Activated CD4-positive, alpha-beta T cell treated with anti-CD3 and anti-CD28 coated beads, Interleukin-10, Interleukin-2, amounts not matched to agents 100 ng/mL and 50 ng/mL, durations not matched to agents 16 hours and 8 hours (primary cell): Measurements from ENCODE around the gene GTF2F2.

Source experiments
- DNase-seq: peaks from one replicate; pipeline ENCODE4 v3.0.0-alpha.2; 2020

GTF2F2 gene, protein sequence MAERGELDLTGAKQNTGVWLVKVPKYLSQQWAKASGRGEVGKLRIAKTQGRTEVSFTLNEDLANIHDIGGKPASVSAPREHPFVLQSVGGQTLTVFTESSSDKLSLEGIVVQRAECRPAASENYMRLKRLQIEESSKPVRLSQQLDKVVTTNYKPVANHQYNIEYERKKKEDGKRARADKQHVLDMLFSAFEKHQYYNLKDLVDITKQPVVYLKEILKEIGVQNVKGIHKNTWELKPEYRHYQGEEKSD

DNA sequence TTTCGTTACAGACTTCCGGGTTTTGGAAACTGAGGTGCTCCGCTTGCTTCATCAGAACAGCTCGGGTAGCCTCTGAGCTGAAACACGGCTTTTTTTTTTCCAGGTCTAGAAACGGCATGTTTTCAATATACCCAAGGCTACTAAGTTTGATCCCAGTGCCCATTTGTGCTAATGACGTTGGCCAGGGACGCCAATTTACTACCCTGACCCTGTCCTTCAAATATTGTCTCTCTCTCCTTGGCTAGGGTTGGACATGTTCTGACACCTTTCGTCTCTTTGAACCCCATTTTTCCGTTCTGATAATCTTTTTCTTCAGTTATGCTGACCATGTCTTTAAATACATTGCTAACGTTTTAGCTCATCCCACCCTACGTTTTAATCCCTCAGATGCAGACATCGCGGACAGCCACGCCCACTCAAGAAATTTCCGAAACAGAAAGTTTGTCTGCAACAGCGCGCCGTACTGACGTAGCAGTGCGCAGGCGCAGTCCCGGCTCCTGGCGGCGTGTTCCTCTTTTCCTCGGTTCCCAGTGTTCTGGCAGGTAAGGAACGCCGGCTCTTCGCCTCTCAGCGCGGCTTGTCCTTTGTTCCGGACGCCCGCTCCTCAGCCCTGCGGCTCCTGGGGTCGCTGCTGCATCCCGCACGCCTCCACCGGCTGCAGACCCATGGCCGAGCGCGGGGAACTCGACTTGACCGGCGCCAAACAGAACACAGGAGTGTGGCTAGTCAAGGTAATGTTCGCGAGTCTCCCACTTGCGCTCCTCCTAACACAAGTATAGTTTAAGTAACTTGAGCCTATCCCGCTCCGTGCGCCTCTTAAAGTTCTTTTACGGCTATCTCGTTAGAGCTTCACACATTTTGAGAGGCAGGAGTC is at the start of gene GTF2F2:
TSS of gene GTF2F2 (plus strand) at position 520 of the 874 bp plus-strand sequence. CDS start at position 666, 146 bp downstream.
- DNase-seq: peak; percentile 89

DNA sequence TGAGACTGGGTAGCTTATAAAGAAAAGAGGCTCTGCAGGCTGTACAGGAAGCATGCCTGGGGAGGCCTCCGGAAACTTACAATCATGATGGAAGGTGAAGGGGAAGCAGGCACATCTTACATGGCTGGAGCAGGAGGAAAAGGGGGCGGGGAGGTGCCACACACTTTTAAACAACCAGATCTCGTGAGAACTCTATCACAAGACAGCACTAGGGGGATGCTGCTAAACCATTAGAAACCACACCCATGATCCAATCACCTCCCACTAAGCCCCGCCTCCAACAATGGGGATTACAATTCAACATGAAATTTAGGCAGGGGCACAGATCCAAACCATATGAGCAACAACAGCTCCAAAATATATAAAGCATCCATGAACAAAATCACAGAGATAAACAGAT is 46.5 kb upstream of the GTF2F2 start:
- no peak for DNase-seq

DNA sequence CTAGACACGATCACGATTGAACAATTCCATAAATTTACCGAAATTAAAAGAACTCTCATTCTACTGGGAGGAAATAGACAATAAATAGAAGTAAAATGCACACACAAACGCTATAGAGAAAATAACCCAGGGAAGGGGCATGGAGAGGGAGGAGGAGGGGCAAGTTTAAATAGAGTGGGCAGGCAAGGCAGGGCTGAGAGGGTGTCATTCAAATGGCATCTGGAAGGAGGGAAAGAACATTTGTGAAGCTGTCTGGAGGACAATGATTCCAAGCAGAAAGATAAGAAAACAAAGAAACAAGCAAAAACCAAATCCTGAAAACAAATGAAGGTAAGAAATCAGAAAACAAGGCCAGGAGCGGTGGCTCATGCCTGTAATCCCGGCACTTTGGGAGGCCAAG is 45.6 kb upstream of the GTF2F2 start:
- DNase-seq: no peak

DNA sequence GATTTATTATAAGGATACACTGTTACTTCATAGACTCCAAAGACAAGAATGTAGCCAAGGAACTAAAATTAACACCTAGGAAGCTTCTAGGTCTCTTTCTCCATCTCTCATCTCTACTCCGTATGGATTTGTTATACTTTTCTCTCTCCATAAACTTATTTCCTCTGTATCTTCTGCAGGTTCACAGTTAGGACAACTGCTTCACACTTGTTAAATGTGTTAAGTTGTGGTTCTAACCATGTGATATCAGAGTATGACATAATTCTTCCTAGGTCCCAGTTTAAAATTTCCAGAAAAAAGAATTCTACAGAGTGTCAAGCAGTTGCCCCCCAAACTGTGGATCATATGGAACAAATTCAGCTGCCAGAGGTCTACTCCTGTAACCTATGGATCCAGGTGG is 42.3 kb upstream of the GTF2F2 start:
- no peak for DNase-seq

DNA sequence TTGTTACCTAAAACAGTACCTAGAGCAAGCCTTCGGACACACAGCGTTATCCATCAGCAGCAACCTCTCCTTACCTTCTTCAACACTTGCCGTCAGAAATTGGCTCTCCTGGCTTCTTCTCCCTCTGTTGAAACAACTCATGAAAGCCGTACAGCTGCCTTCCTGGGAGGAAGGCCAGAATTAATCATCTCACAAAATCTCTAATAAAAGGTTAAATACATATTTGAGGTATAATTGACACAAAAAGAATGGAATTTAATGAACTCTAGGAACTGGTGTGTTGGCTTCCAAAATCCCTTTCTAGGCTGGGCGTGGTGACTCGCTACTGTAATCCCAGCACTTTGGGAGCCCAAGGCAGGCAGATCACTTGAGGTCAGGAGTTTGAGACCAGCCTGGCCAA is 37.3 kb upstream of the GTF2F2 start:
- no peak for DNase-seq

DNA sequence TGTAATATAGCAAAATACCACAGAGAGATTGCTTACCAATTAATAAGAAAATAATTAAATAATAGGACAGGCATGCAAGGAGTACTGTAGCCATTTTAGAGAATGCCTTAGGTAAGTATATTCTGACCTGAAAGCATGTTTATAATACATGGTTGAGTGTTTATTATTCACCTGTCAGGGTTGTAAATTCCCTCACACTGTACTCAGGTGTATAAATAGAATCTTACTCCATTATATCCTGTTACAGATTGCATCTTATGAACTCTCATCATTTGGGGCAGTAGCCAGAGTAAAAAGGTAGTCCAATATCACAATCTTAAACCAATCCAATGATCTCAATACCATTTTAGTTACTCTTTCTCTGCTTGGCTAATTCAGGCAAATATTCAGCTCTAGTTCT is 35.8 kb upstream of the GTF2F2 start:
- no peak for DNase-seq

DNA sequence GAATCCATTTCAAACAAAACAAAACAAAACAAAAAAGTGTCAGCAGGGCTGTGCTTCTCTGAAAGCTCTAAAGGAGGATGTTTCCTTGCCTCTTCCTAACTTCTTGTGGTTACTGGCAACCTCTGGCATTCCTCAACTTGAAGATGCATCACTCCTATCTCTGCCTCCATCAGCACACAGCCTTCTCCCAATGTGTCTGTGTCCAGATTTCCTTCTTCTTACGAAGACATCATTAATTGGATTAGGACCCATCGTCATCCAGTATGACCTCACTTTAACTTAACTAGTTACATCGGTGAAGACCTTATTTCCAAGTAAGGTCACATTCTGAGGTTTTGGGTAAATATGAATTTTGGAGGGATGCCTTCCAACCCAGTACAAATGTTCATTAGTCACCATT is 33.8 kb upstream of the GTF2F2 start:
- no peak for DNase-seq

DNA sequence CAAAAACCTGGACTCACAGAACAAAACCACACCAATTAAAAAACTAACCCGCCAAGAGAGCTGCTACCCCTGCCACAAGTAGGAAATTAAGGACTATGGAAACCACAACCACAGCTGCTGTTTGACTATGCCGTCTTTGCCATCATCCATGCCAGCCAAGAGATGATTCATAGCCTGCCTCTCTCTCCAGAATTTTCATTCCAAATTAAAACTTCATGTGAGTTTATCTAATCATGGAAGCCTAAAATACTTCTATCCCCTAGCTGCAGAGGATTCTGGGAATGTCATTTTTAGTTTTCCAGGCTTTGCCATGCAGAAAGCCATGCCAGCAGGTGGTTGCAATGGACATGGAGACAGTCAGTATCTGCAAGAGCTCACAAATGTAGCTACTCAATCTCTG is 27.6 kb upstream of the GTF2F2 start:
- no peak for DNase-seq

DNA sequence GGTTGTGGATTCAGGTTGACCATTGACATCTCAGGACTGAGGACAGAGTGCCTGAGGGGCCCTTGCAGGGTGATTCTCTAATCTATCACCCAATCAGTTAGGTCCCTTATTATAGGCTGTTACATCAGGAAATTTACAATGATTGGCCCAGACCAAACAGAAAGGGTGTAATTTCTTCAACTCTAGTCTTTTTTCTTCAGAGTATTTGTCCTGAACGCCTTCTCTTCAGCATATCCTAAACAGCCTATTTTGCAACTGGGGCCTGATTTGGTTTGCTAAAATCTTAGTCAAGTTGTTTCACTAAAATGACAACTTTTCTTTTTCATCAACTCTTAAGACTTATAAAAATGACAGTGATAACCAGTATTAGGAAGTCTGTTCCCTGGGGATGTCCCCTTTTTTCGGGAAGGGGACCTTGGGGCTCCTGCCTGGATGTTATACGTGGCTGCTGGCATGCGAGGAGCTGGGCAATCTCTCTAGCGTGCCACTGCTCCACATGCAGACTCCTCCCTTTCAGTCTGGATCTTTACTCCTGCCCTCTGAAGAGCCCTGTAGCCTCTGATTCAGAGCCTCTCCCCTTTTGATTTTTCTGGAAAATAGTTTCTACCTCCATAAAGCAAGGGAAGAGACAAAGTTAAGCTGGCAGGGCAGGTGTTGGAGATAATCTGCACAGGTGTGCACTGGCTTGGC is 19.6 kb upstream of the GTF2F2 start:
- DNase-seq: no peak

DNA sequence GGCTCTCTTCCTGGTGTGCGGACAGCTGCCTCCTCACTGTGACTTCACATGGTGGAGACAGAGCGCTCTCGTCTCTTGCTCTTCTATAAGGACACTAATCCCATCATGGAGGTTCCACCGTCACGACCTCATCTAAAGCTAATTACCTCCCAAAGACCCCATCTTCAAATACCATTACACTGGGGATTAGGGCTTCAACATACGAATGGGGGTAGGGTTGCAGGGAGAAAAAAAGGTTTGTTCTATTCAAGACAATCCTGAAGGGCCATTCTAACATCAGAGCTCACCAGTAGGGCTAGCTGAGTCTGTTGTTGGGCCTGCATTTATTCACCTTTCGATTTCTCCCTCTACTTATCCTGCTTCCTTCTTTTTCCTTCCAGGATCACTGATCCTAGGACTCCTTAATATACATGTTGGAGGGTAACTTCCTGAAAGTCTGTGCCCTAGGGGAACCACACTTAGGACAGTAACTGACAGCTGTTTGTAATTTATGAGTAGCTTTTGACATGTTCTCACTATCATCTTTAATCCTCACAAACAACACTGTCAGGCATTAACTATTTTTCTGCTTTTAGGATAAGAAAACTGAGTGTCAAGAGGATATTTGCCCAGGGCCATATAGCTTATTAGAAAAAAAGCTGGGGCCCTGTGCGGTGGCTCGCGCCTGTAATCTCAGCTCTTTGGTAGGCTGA is 18.8 kb upstream of the GTF2F2 start:
- no peak for DNase-seq

DNA sequence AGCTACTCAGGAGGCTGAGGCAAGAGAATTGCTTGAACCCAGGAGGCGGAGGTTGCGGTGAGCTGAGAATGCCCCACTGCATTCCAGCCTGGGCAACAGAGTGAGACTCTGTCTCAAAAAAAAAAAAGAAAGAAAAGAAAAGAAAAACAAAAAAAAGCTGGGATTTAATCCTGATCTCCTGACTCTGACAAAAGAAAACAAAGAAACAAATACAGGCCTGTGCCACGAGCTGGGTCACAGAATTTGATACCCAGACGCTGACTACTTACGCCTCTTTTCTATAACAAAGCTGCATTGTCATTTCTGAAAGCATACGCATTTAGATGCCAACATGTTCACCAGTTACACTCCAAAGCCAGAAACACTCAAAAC is 18.2 kb upstream of the GTF2F2 start:
- no peak for DNase-seq

DNA sequence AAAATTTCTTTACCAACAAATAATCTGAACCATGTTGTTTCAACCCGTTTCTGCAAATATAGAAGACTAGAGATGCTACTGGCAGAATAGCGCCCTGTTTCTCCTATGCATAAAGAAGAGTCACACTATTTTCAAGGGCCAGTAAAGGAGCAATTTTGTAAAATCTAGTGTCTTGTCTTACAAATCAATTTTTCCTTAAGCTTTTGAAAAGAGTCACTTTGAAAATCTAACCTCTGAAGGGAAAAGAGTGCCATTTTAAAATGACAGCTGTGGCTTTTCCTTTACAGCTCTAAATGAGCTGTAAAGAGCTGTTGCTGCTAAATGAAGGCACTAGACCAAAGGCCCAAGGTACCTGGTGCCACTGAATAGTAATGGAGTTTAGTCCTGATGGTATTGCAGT is 16.9 kb upstream of the GTF2F2 start:
- DNase-seq: no peak

DNA sequence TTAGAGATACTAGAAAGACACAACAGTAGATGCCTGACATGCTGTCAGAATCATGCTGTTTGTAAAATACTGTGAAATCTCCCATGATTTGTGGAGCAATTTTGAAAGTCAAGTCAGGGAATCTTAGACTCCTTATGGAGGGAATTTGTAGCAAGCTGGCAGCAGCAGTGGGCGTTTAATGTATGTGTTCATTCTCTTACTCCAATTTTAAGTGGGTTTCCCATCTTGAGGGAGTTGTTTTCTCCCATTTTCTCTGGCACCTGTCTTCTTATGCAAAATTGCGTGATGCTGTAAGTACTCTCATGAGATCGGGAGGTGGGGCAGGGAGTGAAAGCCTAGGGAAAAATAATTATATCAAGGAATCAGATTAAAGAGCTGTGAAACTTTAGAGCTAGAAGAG is 16.0 kb upstream of the GTF2F2 start:
- DNase-seq: no peak

DNA sequence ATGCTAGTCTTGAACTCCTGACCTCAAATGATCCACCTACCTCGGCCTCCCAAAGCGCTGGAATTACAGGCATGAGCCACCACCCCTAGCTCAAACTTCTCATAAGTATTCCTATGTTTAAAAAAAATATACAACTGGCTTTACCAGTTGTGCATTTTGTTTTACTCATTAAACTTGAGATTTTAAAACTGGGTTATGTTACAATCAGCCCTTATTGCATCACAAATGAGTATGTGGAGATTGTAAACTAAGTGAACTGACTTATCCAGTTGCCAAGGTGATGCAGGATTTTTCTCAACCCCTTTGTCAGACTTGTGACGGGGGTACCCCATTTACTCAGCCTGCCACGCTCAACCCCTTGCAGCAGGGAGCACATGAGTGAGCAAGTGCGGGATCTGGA is 14.4 kb upstream of the GTF2F2 start:
- DNase-seq: no peak

DNA sequence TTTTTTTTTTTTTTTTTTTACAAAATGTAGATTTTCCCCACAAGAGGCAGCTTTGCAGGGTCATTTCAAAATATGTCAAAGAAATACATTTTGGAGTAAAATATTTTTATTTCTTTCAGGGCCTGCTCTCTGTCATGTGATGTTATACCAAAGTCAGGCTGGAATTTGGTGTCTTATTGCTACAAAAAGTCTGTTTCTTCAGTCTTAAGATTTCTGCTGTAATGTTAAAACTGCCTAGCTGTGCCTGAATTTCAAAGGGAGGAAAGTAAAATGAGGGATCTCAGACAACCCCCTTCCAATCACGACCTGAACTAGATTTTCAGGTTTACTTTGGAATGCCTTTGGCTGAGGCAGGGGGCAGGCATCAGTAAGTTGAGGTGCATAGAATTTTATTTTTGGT is 12.8 kb upstream of the GTF2F2 start:
- DNase-seq: no peak

DNA sequence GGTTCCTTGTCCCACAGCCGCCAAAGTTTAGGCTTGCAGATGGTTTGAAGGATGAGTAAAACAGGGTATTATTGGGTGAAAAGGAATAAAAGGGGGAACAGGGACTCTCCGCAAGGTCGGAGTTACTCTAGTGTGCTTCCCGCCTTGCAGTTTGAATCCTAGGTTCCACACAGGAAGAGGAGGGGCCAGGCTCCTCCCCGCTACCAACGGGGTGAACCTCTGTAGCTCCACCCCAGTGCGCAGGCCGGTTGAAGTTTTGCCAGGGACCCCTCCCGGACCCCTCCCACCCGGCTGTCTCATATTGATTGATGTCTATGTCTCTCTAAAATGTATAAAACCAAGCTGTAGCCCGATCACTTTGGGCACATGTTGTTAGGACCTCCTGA is 11.6 kb upstream of the GTF2F2 start:
- DNase-seq: no peak

DNA sequence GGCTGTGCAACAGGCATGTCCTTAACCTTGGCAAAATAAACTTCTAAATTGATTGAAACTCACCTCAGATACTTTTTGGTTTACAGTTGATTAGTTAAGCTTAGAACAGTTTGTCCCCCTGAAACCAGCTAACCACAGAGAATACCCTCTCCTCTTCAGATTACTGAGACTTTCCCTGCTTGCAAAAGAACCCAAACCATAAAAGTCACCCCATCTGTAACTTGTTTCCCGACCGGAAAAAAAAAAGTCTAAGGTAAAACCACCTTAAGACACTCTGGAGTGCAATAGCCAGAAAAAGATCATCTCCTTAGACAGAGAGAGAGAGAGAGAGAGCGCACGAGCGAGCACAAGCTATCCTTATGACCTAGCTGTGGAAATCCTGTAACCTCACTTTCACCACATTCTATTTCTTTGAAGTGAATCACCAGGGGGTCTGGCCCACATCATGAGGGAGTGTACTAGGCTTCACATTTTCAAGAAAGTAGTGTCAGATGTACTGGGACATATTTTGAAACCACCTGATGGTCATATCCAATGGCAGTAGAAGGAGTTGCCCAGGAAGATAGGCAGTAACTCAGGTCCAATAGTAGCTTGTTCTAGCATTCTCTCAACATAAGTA is 11.1 kb upstream of the GTF2F2 start:
- DNase-seq: peak; percentile 50

DNA sequence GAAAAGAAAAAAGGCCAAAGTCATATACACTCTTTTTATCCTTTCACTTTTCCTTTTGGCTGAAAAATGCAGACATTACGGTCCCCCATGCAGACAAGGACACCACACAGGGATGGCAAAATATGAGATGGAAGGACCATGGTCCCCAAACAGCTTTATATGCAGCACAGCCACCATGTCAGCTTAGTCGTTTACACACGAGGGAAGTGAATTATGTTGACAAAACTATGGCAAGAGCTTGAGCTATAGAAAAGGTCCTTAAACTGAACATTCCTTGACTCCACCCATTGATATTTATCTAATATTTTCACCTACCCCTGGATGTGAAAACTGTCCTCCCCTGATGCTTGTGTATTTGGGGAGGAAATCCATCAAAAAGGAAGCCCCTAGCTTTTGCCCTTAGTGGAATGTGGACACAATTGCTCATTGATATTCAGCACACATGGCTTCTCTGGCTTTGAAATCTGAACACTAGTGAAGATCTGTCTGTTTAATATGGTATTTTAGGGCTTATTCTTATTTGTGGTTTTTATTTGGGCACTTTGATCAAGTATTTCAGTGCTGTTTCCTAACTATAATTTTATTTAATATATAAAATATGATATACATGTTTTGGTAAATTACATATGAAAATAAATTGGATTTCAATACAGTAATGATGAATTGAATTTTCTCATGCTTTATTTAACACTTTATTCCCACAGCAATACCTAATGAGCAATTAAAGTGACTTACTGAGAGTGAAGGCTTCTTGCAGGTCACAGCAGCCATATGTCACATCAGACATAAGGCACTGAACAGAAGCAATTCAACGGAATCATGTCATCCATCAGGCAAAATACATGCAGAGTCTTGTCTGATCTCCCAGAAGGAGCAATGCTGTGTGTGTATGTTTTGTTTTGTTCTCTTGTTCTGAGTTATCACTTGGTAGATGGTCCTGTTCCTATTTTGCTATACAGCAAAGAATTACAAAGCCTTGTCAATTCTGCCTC is 6.8 kb upstream of the GTF2F2 start:
- DNase-seq: no peak

DNA sequence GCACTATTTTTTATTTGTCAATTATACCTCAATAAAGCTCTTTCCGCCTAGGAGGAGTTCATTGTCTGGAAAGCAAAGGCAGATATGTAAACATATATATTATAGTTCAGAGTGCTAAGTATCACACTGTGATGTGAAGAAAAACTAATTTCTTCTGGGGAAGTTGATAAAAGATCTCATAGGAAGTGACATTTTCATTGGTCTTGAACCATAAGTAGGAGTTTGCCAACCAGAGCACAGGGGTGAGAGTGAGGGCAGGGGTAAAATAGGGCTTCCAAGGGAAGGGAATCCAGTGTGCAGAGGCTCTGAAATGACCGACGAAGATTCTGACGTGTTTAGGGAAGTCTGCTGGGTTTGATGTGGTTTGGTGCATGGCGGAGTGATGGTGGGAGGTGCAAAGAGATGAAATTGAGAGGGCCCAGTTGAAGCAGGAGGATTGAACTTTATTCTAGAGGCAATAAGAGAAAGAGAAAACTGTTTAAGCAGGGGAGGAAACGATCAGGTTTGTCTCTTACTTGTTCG is 780 bp upstream of the GTF2F2 start:
- peak; percentile 64 for DNase-seq

DNA sequence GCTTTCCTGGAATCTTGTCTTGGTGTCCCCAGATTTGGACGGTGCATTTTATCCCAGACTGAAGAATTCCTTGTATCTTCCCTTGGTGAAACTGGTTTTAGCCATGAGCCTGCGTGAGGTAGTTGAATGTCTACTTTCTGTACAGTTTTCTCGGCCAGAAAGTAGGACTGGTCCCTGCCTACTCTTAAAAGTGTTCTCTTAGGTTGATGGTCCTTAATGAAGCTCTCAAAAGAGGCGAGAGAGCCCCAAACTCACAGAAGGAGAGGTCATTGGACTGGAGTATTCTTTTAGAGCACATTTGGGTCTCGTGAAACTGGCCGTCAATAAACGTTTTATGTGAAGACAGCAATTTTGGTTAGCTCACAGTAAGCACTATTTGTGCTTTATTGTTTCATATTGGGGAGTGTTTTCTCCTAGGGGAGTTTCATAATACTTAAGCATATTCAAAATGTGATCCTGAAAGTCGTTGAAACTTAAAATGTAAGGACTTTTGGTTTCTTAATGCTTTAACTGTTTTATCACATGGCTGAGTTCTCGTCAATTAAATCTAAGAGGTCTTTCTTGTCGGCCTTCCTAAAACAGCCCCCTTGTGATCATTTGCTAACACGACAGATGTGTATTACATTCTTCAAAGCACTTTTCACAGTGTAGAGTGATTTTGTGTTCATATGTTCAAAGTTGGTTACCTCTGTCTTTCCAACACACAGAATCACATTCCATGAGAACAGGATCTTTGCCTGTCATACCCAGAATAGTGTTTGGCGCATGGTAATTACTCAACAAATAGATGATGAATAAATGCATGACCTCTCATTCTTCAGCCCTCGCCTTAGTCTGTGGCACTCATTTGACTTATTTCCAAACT is 889 bp downstream of the GTF2F2 start:
- peak; percentile 24 for DNase-seq
